HG02759 (cell line): ENCODE results near the gene PLAU.
"Not testable (repeated sequence)": the region's sequence is repeated elsewhere in the genome, so short reads cannot be mapped to it uniquely, and the experiment has no call there.

Experiments used
- ATAC-seq: cut with Tn5 transposase; IDR thresholded peaks from one replicate; pipeline ENCODE4 v1.9.1; 2021; ENCODE audit warnings: mild to moderate bottlenecking, moderate library complexity; ENCODE audit not compliant: unreplicated experiment

Gene PLAU

DNA sequence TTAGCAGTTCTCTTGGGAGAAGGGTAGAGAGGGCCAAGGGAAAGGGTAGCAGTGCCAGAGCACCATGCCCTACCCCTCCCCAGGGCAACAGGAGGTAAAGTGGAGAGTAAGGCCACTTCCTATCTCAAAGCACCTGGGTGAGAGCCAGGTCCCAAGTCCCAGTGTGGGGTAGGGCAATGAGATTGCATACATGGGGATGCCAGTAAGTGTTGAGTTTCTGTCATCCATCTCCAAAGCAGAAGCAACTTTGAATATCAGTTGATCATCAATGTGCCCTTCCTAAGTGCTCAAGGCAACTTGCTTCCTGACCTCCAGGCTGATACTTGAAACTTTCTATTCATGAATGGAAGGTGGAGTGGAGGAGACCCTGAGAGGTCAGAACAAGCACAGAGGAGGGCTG is 34.4 kb upstream of the PLAU start:
- ATAC-seq: no peak

DNA sequence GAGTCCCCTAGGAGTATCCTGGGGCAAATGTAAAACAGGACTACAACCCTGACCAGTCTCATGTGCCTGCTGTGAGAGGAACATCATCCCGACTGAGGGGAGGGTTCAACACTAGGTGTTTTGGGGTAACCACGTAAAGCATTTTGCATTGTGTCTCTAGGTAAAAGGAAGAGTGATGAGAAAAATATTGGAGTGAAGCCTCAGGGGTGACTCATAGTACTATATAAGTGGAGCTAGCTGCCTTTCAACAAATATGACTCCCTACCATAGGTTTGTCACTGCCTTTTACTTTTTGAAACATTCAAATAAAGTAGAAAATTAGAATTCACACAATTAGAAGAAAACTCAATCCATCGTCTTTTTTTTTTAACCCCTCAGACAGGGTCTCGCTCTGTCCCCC is 34.0 kb upstream of the PLAU start:
- ATAC-seq: no peak

DNA sequence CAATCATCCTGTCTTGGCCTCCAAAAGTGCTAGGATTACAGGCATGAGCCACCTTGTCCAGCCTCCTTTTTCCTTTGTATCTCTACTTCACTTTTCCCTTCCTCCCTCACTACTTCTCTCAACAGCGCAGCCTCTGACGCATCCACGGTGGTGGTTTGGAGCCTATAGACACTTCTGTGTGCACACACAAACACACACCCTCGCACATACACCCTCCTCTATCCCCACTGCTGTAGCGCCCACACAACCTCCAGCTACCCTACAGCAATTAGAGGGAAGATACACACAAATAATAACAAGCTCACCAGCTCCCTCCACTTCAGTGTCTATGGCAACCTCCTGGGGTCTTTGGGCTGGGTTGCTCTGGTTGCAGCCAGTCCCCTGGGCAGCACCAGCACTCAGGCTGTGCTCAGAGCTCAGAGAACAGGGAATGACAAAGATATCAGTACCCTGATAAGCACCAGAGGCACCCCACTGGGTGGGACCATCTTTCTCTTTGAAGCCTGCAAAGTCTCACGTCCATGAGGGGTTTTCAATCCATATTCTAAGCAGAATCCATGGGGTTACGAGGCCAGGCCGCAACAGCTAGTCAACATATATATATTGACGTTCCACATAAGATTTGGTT is 33.3 kb upstream of the PLAU start:
- ATAC-seq: no peak

DNA sequence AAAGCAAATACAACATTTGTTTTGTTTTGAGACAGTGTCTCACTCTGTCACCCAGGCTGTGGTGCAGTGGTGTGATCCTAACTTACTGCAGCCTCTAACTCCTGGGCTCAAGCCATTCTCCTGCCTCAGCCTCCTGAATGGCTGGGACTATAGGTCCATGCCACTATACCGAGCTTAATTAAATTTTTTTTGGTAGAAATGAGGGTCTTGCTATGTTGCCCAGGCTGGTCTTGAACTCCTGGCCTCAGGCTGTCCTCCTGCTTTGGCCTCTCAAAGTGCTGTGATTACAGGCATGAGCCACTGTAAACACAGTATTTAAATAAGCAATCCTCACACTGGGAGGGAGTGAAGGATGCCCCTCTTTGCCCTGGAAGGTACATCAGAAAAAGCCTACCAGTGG is 32.6 kb upstream of the PLAU start:
- no peak for ATAC-seq

DNA sequence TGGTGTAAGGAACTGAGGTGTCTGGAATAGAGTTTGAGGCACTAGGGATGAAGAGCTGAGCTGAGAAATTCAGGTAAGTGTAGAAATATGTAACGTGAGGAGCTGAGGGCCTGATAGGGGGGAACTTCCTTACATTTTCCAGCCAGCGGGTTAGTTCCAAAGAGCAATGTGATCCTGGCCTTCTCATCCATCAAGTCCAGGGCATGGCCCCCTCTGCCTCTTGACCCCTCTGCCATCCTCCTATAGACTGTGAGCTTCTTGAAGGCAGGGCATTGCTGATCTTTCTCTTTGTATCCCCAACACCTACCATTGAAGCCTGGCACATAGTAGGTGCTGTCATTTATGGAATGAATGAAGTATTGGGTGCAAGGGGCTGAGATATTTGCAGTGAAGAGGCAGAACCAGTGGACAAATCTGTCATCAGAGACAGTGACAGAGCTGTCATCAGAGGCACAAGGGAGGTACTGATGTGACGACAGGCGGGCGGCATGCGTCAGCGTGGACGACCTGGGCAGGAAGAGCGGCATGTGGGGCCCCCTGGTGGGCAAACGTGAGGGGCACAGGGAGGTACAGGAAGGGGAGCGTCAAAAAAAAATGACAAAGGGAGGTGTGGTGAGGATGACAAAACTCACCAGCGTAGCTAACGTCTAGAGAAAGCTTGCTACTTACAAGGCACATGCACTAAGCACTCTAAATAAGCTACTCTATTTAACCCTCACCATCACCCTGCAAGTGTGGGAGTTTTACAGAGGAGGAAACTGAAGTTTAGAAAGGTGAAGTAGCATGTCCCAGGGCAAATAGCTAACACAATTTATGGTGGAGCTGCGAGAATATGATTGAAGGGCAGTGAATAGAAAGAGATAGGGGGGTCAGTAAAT is 31.4 kb upstream of the PLAU start:
- ATAC-seq: peak; percentile 76

DNA sequence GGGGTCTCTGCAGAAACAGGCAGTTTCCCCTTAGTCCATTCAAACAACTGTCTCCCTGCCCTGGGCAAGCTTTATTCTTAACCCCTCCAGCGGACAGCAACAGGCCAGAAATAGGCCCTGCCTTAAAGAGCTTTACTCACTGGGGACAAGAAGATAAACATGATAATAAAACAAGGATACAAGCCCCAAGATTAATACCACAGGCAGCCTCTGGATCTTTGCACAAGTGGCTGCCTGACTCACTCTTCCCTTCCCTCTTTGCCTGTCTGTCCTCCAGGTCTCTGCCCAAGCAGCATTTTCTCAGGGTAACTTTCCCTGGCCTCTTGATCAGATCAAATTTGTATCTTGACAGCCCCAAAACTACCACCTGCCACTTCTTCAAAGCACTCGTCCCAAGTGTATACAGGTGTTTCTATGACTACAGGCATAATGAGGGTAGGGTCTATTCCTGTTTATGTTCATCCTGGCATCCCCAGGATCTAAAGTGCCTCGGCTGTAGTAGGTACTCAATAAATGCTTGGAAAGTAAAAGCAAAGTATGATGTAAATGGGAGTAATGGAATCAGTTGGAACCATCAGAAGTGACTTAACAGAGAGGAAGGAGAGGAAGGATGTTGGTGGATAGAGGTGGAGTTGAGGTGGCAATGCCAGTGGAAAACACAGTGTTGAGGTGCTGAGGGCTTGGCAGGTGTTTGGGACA is 29.6 kb upstream of the PLAU start:
- ATAC-seq: no peak

DNA sequence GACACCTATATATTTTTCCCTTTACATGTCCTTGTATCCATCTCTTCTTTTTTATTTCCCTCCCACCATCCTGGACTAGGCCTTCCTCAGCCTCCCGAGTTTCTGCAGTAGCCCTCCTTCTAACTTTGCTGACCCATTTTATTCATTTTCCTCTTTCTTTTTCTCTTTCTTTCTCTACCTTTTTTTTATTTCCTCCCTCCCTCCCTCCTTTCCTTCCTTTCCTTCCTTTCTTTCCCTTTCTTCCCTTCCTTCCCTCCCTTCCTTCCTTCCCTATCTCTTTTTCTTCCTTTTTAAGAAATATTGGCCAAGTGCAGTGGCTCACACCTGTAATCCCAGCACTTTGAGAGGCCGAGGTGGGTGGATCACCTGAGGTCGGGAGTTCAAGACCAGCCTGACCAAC is 26.9 kb upstream of the PLAU start:
- ATAC-seq: no peak

DNA sequence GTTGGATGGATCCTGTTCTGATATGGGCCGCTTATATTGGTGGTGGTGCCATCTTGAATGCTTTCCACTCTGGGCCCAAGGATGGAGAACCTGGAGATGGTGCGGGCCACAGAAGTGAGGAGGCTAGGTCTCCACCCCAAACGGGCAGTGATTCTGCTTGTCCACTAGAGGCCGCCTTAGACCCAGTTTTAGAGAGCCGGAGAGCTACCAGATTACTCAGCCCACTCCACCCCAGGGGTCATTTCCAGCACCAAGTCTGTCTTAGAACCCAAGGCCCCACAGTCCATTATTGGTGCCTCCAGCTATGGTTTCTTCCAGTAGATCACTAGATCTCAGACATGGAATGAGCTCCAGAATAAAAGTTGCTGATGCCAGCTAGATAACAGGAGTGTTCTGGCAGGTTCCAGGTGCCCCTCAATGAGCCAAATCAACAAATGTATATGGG is 24.8 kb upstream of the PLAU start:
- peak; percentile 85 for ATAC-seq

DNA sequence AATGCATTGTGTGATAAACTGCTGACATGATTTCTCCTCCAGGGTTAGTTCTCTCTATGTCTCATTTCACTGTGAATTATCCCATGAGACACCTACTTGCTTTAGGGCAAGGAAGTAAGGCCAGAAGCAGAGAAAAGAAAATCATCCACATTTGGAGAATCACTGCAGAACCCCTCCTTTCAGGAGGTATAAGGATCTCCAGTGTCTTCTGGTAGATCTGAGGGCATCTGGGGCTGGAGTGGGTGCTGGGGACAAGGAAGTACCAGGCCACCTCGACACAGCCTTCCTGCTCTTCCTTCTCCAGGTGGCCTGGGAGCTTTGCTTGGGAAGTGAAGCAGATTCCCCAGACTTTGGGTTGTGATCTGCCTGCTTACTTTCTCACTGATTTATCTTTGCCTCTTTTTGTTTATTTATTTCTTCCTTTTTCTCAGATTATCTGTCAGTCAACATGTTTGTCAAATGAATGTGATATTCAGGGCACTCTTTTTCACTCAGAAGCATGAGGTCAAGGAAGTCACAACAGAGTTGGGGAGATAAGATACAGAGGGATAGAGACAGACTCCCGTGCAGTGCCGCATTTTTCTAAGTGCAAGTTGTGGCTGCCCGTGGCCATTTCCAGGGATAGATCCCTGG is 24.2 kb upstream of the PLAU start:
- no peak for ATAC-seq

DNA sequence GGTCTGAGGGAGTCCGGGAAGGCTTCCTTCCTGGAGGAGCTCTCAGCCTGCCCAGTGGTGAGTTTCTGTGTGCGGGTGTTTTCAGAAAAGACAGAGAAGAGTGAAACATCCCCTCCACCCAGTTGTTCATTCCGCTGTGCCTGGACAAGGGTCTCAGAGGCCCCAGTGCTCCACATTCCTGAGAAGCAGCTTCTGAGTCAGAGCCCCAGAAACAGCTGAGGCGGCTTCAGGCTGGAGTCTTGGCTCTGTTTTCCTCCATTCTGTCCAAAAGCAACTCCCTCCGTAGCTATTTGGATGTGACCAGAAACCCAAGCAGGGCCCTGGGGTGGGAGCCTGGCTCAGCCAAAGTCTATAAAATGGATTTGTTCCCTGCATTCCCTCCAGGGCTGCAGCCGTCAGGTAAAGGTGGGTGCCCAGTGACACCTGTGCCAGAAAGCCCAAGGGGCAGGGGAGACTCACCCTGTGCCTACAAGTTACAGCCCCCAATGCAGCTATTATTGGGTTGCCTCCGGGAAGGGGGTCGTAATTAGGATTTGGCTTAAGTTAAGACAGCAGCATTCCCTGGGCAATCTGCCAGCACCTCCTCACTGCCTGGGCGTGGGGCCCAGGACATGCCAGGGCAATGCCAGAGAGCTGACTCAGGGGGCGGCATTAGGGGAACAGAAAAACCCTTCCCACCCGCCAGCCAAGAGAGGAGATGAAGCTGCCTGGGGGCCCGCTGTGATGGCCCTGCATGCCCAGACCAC is 23.5 kb upstream of the PLAU start:
- no peak for ATAC-seq

DNA sequence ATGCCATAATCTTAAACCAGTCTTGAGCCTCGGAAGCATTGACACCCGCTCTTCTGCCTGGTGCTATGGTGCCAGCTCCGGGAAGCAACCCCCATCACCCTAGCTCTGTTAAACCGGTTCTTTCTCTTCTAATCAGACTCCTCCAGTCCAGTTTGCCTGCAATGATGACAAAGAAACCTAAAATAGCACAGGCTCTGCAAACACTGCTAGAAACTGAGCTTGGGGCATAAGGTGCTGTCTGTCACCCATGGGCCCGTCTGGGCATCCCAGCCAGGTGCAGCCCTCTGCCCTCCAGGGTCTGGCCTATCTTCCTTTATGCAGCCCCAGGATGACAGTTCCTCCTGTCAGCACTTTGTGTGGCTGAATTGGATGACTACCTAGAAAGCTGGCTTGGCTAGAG is 22.4 kb upstream of the PLAU start:
- no peak for ATAC-seq

DNA sequence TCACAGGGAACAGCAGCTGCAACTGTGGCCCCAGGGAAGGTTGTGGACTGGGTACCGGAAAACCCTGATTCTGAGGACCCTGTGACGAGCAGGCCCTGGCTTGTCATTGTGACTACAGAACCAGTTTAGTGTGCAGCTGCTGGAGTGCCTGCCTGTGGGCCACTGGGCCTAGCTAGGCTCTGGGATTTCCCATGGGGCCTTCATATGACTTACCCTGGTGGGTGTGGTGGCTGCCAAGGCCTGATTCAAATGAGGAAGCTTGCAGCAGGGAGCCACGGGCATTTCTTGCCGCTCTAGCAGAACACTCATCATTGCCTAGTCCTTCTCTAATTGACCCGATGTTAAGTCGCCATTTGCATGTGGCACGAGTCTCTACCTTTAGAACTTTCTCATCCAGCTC is 21.9 kb upstream of the PLAU start:
- peak; percentile 52 for ATAC-seq

DNA sequence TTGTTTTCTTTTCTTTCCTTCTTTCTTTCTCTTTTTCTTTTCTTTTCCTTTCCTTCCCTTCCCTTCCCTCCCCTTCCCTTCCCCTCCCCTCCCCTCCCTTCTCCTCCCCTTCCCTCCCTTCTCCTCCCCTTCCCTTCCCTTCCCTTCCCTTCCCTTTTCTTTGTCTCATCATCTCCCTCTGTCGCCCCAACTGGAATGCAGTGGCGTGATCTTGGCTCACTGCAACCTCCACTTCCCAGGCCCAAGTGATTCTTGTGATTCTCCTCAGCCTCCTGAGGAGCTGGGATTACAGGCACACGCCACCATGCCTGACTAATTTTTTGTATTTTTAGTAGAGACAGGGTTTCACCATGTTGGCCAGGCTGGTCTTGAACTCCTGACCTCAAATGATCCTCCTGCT is 21.5 kb upstream of the PLAU start:
- not testable (repeated sequence) for ATAC-seq

DNA sequence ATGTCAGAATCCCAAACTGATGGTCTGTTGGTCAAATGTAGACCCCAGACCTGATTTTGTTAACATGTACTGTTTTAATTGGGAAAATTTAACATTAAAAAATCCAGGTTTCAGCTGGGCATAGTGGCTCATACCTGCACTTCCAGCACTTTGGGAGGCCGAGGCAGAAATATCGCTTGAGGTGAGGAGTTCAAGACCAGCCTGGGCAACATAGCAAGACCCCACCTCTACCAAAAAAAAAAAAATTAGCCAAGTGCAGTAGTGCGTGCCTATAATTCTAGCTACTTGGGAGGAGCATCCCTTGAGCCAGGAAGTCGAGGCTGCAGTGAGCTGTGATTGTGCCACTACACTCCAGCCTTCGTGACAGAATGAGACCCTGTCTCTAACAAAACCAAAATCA is 20.7 kb upstream of the PLAU start:
- ATAC-seq: no peak

DNA sequence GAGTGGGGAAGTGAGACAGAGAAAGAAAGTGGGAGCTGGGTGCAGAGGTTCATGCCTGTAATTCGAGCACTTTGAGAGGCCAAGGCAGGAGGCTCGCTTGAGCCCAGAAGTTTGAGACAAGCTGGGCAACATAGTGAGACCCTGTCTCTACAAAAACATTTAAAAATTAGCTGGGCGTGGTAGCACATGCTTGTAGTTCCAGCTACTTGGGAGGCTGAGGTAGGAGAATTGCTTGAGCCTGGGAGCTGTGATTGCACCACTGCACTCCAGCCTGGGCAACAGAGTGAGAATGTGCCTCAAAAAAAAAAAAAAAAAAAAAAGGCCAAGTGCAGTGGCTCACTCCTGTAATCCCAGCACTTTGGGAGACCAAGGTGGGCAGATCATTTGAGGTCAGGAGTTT is 20.1 kb upstream of the PLAU start:
- not testable (repeated sequence) for ATAC-seq

DNA sequence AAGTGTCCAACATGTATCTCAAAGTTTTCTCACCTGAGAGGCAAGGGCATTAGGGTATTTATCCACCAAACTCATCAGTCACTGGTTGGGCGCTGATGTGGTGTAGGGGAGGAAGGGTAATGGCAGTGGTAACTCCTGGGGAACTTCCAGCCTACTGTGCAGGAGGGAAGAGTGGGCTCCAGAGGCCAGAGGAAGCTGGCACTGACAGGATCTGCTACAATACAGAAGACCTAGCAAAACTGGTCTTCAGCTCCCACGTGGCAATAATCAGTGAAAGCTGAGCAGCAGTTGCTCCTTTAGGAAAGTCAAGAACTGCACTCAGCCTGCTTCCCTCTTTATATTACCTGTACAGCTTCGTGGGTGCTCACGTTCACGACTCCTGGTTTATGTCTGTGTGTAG is 19.4 kb upstream of the PLAU start:
- no peak for ATAC-seq

DNA sequence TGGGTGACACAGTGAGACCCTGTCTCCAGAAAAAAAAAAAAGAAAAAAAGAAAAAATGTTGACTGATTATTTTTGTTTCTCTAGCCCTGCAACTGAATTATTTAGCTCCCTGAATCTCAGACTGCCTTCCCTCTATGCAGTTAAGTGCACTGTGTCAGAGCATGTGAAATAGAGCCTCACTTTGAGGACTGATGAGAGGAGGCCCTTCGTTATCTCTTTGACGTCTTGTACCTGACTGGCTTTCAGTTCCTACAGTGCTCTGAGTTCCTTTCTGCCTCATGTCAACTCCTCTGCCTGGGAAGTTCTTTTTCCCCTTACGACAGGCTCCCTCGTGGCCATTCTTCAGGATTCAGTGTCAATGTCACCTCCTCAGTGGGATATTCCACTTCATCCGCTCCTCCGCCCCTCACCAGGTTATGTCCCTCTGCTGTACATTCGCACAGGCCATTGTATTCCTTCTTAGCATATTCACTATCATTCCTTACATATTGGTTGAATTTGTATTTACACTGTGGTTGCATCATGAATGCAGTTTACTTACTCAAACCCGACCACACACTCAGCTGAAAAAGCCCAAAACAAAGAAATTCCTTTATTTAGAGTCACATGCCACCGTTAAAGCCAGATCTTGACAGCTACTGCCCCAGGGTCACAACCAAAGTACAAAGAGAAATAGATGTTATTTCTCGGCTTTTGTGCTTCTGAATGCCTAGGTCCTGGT is 18.5 kb upstream of the PLAU start:
- no peak for ATAC-seq

DNA sequence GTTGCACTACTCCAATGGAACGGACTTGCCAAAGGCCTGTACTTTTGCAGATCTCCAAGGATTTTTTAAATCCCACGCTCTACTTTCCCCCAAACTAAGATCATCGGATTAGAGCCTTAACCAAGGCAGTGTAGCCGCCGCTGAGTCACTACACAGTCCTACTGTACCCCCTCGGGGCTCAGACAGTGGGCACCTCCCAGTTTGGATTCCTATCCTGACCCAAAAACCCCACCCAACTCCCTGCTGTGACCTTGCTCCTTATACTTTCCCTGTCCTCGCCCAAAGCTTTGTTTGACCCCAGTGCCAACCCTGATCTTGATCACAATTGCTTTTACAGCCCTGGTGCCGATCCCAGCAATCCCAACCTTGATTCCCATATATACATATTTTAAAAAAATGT is 17.5 kb upstream of the PLAU start:
- no peak for ATAC-seq

DNA sequence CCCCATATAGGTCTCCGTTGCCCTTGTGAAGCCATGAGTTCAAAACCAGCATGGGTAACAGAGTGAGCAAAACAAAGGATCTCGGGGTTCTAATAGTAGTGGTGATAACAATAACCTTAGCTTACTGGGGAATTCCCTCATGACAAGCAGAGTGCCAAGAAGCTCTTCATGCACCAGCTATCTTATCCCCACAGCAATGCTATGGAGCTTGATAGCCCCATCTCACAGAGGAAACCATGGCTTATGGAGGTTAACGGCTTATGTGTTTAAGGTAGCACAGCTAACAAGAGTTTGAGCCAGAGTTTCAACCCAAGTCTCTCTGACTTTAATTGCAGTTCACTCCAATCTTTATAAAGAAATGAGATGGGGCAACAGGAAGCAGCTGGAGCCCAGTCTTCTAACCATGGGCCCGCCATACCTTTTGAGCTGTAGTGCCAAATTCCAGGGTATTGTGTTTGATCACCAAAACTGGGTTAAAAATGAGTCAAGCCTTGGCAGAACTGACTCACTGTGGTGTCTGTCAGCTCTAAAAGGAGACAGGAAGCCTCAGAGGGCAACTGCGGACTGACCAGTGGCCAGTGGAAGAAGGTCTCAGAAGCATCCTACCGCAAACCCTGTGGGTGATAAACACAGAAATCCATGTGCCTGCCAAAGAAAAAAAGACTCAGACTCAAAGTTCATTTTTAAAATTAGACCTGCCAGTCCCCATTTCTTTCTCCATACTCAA is 16.5 kb upstream of the PLAU start:
- ATAC-seq: no peak
